SK-N-MC (cell line): Measurements from ENCODE around the gene MYBBP1A.

Source experiments
- EZH2 ChIP-seq: fragments of 200-600 bp; sonication (generic); IDR thresholded peaks from one replicate; pipeline ENCODE4 v1.6.1; 2017; ENCODE audit warnings: antibody characterized with exemption
- POLR2AphosphoS5 ChIP-seq: IDR thresholded peaks from 2 replicates; pipeline ENCODE4 v1.6.1; 2012; ENCODE audit warnings: mild to moderate bottlenecking, low read depth, low read length, borderline replicate concordance

GRCh38 chr17:4488989-4489595, 66.1 kb downstream of the MYBBP1A start:
- TF ChIP-seq POLR2AphosphoS5 (no peak), EZH2 (no peak)
